ENCODE data around the gene ZNF467.

The ZNF467 gene

DNA sequence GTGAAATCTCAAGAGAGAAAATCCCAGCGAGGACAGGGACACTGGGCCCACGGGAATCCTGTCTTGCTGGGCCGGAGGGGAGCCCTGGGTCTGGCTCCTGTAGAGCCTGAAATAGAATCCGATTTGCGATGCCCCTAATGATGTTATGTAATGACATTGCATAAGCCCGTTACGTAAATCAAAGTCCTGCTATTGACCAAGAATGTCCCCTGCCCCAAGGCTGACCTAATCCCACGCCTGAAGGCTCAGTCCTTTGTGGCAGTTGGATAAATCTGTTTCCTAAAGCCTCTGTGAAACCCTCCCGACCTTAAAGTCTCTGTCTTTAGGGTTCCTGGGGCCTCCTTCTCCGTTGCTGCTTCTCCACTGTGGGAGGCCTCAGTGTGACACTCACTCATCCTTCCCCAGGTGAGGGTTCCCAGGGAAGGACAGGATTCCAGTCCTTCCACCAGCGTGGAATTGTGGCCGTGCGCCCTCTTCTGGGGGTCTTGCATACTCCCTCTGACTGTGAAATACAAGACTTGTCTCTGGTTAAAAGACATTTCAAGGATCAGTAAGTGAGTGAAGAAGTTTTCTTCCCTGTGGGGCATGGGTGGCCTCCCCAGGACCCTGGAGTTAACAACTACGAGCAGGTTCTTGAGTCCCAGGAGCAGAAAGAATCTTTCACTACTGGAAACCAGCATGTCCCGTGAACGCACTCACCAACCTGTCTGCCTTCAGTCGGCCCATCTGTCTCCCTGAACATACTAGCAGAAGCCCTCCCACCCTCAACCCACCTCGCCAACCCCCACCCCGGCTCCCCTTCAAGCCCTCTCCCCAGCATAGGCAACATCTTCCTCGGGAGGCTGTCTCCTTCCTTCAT is 19.8 kb downstream of the ZNF467 start:
- TF ChIP-seq, protein P1, sequence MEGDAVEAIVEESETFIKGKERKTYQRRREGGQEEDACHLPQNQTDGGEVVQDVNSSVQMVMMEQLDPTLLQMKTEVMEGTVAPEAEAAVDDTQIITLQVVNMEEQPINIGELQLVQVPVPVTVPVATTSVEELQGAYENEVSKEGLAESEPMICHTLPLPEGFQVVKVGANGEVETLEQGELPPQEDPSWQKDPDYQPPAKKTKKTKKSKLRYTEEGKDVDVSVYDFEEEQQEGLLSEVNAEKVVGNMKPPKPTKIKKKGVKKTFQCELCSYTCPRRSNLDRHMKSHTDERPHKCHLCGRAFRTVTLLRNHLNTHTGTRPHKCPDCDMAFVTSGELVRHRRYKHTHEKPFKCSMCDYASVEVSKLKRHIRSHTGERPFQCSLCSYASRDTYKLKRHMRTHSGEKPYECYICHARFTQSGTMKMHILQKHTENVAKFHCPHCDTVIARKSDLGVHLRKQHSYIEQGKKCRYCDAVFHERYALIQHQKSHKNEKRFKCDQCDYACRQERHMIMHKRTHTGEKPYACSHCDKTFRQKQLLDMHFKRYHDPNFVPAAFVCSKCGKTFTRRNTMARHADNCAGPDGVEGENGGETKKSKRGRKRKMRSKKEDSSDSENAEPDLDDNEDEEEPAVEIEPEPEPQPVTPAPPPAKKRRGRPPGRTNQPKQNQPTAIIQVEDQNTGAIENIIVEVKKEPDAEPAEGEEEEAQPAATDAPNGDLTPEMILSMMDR (IDR thresholded peaks at IDR 0.05; ENCODE audit: borderline replicate concordance, control extremely low read depth, extremely low read depth, insufficient read depth, missing control alignments) = no peak
- in situ Hi-C loops (cut with MboI; ENCODE audit: low sequenced_read_pairs, unreplicated experiment) = no loop called here
- DNase-seq (ENCODE audit: low spot score) = no peak

DNA sequence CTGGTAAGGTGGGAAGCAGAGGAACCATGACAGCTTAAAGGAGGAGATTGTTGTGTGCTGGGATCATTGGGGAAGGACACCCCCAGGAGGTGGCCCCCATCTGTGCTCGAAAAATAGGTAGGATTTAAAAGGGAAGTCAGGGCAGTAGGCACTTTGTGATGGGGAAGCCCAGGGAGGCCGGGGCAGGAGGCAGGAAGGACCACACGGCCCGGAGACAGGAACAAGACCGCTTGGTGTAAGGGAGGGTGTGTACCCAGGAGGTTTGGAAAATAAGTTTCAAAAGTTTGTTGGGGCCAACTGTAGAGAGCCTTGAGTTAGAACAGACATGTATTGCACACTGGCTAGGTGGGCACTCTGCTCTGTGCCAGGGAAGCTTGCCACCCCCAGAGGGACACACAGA is 20.7 kb downstream of the ZNF467 start:
- in situ Hi-C loops (cut with MboI; ENCODE audit: low sequenced_read_pairs, unreplicated experiment) = no loop called here
- TF ChIP-seq, protein P1 (IDR thresholded peaks at IDR 0.05; ENCODE audit: borderline replicate concordance, control extremely low read depth, extremely low read depth, insufficient read depth, missing control alignments) = no peak
- DNase-seq (ENCODE audit: low spot score) = no peak

DNA sequence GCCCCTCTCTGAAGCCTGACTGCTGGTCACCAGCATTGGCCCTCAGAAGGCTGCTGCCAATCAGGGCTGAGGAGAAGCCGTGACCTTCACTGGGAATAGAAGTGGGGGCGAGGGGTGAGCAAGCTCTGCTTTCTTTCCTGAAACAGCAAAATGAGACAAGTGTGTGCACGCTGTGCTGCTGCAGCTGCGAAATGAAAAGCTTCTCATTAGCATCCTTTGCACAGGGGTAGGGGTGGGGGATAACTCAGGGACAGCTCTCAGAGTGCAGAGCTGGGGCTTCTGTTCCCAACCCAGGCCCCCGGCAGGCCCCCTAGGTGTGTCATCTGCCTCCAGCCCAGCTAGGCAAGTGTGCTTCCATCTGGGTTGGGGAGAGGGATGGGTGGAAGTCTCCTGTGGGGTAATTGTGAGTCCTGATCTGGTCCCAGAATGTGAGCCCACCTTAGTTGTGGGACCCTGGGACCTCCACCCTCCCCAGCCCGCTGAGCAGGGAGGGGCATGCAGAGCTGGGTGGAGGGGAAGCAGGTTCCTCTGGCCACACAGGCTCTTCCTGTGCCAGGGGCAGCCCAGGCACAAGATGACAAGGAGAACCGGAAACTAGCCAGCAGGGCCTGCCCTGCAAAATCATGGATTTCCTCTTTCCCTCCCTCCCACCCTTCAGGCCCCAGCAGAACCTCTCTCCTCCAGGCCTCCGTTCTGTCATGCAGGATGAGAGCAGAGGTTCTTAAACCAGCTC is 22.2 kb downstream of the ZNF467 start:
- DNase-seq (ENCODE audit: low spot score) = no peak
- in situ Hi-C loops (cut with MboI; ENCODE audit: low sequenced_read_pairs, unreplicated experiment) = no loop called here
- TF ChIP-seq, protein P1 (IDR thresholded peaks at IDR 0.05; ENCODE audit: borderline replicate concordance, control extremely low read depth, extremely low read depth, insufficient read depth, missing control alignments) = no peak

DNA sequence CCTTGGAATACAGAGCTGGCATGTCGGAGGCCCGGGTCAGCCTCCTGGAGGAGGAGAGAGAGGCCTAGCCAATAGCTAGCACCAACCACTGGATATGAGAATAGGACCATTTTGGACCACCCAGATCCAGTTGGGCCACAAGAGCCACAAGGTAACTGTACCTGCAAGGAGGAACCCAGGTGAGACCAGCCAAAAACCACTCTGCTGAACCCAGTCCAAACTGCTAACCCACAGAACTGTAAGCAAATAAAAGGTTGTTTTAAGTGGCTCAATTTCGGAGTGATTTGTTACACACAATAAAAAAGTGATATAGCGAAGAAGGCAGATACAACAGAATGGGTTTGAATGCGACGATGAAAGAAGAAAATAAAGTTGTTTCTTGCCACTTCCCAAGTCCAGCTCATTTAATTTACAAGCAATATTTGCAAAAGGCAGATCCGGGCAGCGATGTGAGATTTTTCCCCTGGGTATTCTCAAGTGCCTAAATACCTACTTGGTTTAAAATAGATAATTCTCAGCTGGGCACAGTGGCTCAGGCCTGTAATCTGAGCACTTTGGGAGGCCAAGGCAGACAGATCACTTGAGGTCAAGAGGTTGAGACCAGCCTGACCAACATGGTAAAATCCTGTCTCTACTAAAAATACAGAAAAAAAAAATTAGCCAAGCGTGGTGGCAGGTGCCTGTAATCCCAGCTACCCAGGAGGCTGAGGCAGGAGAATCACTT is 23.1 kb downstream of the ZNF467 start:
- TF ChIP-seq, protein P1 (IDR thresholded peaks at IDR 0.05; ENCODE audit: borderline replicate concordance, control extremely low read depth, extremely low read depth, insufficient read depth, missing control alignments) = no peak
- in situ Hi-C loops (cut with MboI; ENCODE audit: low sequenced_read_pairs, unreplicated experiment) = no loop called here
- DNase-seq (ENCODE audit: low spot score) = no peak

DNA sequence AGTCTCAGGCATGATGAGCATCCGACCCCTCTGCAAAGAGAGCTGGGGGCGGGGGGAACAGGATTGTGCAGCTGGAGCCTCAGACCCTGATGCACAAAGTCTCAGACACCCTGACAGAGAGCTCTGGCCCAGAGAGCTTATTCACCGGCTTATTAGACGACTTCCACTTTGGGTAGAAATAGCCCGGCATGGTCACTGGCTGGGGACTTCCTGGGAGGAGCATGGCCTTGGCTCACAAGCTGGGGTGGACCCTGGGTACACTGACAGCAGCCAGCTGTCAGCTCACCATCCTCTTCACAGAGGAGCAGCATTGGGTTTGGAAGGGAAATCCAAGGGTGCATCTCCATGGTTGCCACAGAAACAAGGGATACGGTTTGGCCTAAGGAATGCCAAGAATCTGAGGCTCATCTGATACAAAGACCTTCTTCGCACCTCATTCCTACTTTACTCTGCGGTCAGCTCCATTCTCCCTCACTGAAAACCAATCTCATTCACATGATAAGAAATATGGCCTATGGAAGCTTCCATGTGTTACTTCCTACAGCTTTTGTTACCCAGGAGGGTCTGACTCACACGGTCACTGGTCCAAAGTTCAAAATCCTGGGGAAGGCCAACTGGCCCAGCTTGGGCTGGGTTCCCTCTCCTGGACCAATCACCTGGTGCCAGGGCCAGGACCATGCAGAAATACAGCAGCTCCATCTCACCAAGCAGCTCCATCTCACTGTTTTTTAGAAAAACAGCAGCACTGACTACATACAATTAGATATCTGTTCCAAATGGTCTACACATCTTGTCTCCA is 25.1 kb downstream of the ZNF467 start:
- in situ Hi-C loops (cut with MboI; ENCODE audit: low sequenced_read_pairs, unreplicated experiment) = loop anchor here (10.0 kb wide), 1 partner anchor 83 kb away; no protein-coding TSS in a partner anchor
- TF ChIP-seq, protein P1 (IDR thresholded peaks at IDR 0.05; ENCODE audit: borderline replicate concordance, control extremely low read depth, extremely low read depth, insufficient read depth, missing control alignments) = no peak
- no peak for DNase-seq (ENCODE audit: low spot score)

Data from GM13976 (cell line).